ENCODE data around the gene MATN4. TPM values are rescaled to one million over a fixed set of nuclear protein-coding genes. Genes with fewer than 3 reads are reported as not detected.

MATN4 gene
- total and polyA plus RNA-seq, 2 of the 13 experiments (the other 11 are each of a cell fraction or from before 2014, with no cell fraction given): not detected

GRCh38 chr20:45345104-45345936, 37.2 kb upstream of the MATN4 start (continued):
- TF ChIP-seq TFAP4 (IDR thresholded peaks at IDR 0.05; ENCODE audit: borderline replicate concordance, low read depth) (peak; percentile 38; the same call in 1 of the 2 replicates), FOXP1 (IDR thresholded peaks at IDR 0.05) (no peak), FOXP1 (CRISPR knock-in tag; IDR thresholded peaks at IDR 0.05) (peak; percentile 43; the same call in 1 of the 2 replicates), REL (CRISPR knock-in tag; conservative IDR thresholded peaks at IDR 0.05) (no peak), CEBPG (CRISPR knock-in tag; IDR thresholded peaks at IDR 0.05) (peak; percentile 75), ETS1 (CRISPR knock-in tag; IDR thresholded peaks at IDR 0.05) (no peak), ZNF207 (IDR thresholded peaks at IDR 0.05; ENCODE audit: borderline replicate concordance) (no peak), ZNF619 (CRISPR knock-in tag; IDR thresholded peaks at IDR 0.05) (0 out of 2 replicates have a peak, but pooled peaks have one; percentile 34), PLSCR1 (CRISPR knock-in tag; IDR thresholded peaks at IDR 0.05; ENCODE audit: borderline replicate concordance) (no peak), ESRRA (CRISPR knock-in tag; IDR thresholded peaks at IDR 0.05; ENCODE audit: low read depth) (no peak), KIAA2018 (CRISPR knock-in tag; IDR thresholded peaks at IDR 0.05; ENCODE audit: borderline replicate concordance) (no peak), ZNF235 (CRISPR knock-in tag; IDR thresholded peaks at IDR 0.05; ENCODE audit: borderline replicate concordance) (no peak), CHD2 (IDR thresholded peaks at IDR 0.05; ENCODE audit: low read depth, low read length) (no peak)
